Upper lobe of right lung (tissue), 1 donor: Measurements from ENCODE around the gene SHMT2. TPM values are rescaled to one million over a fixed set of nuclear protein-coding genes. Genes with fewer than 3 reads are reported as not detected.

Experiments
- ATAC-seq: fragments of 200-7000 bp; cut with Tn5 transposase; one replicate; pipeline ENCODE4 v1.9.1; 2020; ENCODE audit warnings: mild to moderate bottlenecking, moderate library complexity
- DNase-seq: peaks from one replicate; pipeline ENCODE4 v3.0.0-alpha.2; 2020
- H3K27ac ChIP-seq: fragments of 200-600 bp; one replicate; pipeline ENCODE4 v1.8.0; 2022
- H3K27me3 ChIP-seq: fragments of 200-600 bp; one replicate; pipeline ENCODE4 v1.8.0; 2022; ENCODE audit warnings: mild to moderate bottlenecking
- H3K36me3 ChIP-seq: fragments of 200-600 bp; one replicate; pipeline ENCODE4 v1.8.0; 2022
- H3K4me1 ChIP-seq: fragments of 200-600 bp; one replicate; pipeline ENCODE4 v1.8.0; 2022
- H3K4me3 ChIP-seq: fragments of 200-600 bp; one replicate; pipeline ENCODE4 v1.8.0; 2022; ENCODE audit warnings: mild to moderate bottlenecking
- H3K9me3 ChIP-seq: fragments of 200-600 bp; one replicate; pipeline ENCODE4 v1.8.0; 2022
- intact Hi-C: fragments of 100-400 bp; cut with DNase I; formaldehyde crosslinking; loops from one replicate; pipeline ENCODE4 v1.11.0; 2022
- total RNA-seq: library from RNA; stranded (reverse); fragmentation: NEBNext Ultra II Directional; extraction: Animal tissue kit (Norgen Biotek cat#: 25700); gene quantifications from one replicate; pipeline ENCODE4 v1.2.1, GENCODE V29; 2021
- TF ChIP-seq, protein P1 (sequence below): fragments of 200-600 bp; IDR thresholded peaks from one replicate; pipeline ENCODE4 v1.8.0; 2022; ENCODE audit warnings: antibody characterized with exemption
- donor health status: DM: no; HTN: yes; CAD: no; lungs with severe emphysema.

Gene SHMT2
- total RNA-seq, 1 donor from 2014 or later, result 59.2 TPM

DNA sequence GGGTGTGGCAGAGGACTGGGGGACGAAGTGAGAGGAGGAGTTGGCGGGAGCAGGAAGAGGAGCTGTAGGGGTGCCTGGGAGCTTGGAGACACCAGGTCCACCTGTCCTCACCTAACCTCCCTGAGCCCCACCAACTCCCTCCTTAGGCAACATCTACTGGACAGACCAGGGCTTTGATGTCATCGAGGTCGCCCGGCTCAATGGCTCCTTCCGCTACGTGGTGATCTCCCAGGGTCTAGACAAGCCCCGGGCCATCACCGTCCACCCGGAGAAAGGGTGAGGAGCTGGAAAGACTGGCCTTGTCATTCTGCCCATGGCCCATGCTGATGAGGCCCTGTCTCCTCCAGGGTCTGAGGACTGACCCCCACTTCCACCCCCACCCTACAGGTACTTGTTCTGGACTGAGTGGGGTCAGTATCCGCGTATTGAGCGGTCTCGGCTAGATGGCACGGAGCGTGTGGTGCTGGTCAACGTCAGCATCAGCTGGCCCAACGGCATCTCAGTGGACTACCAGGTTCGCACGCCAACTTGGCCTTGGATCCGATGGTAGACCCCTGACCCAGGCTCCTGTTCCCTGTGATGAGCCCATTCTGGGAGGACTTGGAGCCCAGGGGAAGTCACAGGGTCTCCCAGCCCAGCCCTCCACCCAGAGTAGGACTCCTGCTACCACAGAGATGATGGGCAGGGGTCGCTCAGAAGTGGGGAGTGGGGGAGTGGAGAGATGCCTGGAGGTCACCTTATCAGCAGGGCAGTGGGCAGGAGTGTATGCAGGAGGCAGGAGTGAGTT is 45.4 kb upstream of the SHMT2 start:
- H3K4me1 ChIP-seq, result no peaks in the 10 kb centered on the region
- H3K27me3 ChIP-seq, result no peaks in the 10 kb centered on the region
- intact Hi-C loops, result loop anchor here (10.0 kb wide), 1 partner anchor 119 kb away; no protein-coding TSS in a partner anchor
- no peak overlapping the region for H3K4me3 ChIP-seq
- no peak overlapping the region for H3K27ac ChIP-seq
- peaks cover 82% of the 10 kb centered on the region for H3K36me3 ChIP-seq
- no peaks in the 10 kb centered on the region for H3K9me3 ChIP-seq
- no peak for ATAC-seq
- DNase-seq, result no peak
- TF ChIP-seq, protein P1, sequence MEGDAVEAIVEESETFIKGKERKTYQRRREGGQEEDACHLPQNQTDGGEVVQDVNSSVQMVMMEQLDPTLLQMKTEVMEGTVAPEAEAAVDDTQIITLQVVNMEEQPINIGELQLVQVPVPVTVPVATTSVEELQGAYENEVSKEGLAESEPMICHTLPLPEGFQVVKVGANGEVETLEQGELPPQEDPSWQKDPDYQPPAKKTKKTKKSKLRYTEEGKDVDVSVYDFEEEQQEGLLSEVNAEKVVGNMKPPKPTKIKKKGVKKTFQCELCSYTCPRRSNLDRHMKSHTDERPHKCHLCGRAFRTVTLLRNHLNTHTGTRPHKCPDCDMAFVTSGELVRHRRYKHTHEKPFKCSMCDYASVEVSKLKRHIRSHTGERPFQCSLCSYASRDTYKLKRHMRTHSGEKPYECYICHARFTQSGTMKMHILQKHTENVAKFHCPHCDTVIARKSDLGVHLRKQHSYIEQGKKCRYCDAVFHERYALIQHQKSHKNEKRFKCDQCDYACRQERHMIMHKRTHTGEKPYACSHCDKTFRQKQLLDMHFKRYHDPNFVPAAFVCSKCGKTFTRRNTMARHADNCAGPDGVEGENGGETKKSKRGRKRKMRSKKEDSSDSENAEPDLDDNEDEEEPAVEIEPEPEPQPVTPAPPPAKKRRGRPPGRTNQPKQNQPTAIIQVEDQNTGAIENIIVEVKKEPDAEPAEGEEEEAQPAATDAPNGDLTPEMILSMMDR, result no peak

DNA sequence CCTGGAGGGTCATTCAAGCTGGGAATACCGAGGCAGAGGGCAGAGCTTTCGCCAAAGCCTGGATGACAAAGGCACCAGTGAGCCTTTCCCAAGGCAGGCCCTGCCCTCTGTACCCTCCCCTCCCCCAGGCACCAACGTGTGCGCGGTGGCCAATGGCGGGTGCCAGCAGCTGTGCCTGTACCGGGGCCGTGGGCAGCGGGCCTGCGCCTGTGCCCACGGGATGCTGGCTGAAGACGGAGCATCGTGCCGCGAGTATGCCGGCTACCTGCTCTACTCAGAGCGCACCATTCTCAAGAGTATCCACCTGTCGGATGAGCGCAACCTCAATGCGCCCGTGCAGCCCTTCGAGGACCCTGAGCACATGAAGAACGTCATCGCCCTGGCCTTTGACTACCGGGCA is 44.1 kb upstream of the SHMT2 start:
- H3K4me1 ChIP-seq, result no peaks in the 10 kb centered on the region
- DNase-seq (no peak), ATAC-seq (no peak)
- H3K27ac ChIP-seq, result no peak overlapping the region
- TF ChIP-seq, protein P1, result no peak
- H3K4me3 ChIP-seq, result no peak overlapping the region
- H3K36me3 ChIP-seq, result peaks cover 80% of the 10 kb centered on the region
- intact Hi-C loops, result loop anchor here (10.0 kb wide), 1 partner anchor 121 kb away; no protein-coding TSS in a partner anchor
- H3K9me3 ChIP-seq, result no peaks in the 10 kb centered on the region
- H3K27me3 ChIP-seq, result no peaks in the 10 kb centered on the region

DNA sequence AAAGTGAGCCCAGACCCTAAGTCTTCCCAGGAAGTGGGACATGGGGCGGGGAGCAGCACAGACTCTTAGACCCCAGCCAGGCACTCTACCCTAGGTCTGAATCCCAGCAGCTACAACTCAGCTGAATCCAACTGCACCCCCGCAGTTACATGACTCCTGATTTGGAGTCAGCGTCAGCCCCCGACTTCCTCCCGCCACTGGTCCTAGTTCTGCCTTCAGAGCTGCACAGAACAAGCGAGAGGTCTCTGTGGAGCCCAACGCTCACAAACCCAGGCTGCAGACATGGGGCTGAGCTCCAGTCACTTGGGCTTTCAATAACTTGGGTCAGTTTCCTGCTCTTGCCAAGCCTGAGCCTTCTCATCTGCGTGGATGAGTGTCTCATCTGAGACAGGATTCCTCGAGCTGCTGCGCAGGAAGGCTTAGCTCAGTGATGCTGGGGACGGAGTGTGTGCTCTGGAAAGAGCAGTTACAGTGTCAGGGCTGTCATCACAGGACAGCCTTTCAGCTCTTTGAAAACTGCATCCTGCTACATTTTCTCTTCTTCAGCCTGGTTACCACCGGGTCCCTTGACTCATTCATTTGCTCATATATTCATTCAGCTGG is 43.5 kb upstream of the SHMT2 start:
- intact Hi-C loops, result loop anchor here (10.0 kb wide), 1 partner anchor 121 kb away; no protein-coding TSS in a partner anchor
- DNase-seq (no peak), ATAC-seq (no peak)
- no peak overlapping the region for H3K4me3 ChIP-seq
- TF ChIP-seq, protein P1, result no peak
- no peaks in the 10 kb centered on the region for H3K4me1 ChIP-seq
- H3K9me3 ChIP-seq, result no peaks in the 10 kb centered on the region
- H3K27me3 ChIP-seq, result no peaks in the 10 kb centered on the region
- peaks cover 80% of the 10 kb centered on the region for H3K36me3 ChIP-seq
- no peak overlapping the region for H3K27ac ChIP-seq

DNA sequence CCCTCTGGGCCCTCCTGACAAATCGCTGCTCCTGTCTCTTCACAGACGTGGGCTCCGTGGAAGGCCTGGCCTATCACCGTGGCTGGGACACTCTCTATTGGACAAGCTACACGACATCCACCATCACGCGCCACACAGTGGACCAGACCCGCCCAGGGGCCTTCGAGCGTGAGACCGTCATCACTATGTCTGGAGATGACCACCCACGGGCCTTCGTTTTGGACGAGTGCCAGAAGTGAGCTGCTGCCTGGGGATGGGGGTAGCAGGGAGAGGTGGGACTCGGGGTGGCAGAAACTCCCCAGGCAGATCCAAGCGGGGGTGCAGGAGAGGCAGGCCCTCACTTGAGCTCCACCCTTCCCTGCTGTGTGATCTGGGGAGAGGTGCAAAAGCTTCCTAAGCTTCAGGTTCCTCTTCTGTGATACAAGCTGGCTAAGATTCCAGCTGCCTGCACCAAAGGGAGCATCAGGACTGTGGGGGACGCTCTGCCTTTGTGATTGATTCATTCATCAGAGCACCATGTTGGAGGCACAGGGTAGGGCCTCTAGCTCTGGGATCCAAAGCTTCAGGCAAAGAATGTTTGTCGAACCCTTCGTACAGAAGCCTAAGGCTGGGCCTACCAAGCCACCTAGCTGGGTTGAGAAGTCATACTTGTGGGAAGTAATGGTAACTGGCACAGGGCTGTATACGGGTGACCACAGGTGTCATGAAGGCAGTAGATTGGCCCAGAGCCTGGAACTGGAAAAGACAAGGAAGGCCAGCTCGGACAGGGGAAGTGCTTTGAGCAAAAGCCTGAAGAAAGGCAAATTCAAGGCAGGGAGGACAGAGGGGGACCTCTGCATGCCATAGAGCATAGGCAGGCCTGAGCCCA is 42.1 kb upstream of the SHMT2 start:
- intact Hi-C loops, result loop anchor here (10.0 kb wide), 1 partner anchor 123 kb away; no protein-coding TSS in a partner anchor
- DNase-seq (no peak), ATAC-seq (no peak)
- Histone ChIP-seq H3K36me3 (peaks cover 81% of the 10 kb centered on the region), H3K27ac (no peak overlapping the region), H3K4me3 (no peak overlapping the region), H3K4me1 (no peaks in the 10 kb centered on the region), H3K27me3 (no peaks in the 10 kb centered on the region), H3K9me3 (no peaks in the 10 kb centered on the region)
- TF ChIP-seq, protein P1, result no peak

DNA sequence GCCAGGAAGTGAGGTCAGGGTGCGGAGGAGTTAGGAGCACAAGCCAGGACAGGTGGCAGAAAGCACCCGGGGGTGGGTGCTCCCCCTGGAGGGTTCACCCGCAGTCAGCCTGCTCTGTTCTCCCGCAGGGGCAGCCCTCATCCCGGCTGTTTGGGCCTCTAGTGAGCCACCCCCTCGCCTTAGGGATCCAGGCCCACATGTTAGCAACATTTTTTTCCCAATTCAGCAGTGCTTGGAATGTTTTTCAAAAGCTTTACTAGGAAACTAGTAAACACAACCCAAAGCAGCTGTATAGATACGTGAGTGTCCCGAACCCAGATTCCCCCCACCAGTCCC is 41.5 kb upstream of the SHMT2 start:
- ATAC-seq (no peak), DNase-seq (no peak)
- Histone ChIP-seq H3K36me3 (peaks cover 87% of the 10 kb centered on the region), H3K27ac (no peak overlapping the region), H3K9me3 (no peaks in the 10 kb centered on the region), H3K27me3 (no peaks in the 10 kb centered on the region), H3K4me1 (no peaks in the 10 kb centered on the region), H3K4me3 (no peak overlapping the region)
- intact Hi-C loops, result loop anchor here (10.0 kb wide), 1 partner anchor 123 kb away; no protein-coding TSS in a partner anchor
- TF ChIP-seq, protein P1, result no peak
